HEK293 (cell line): ENCODE results near the gene NMD3.

Source experiments
- OVOL3 ChIP-seq: fragments of 450-650 bp; formaldehyde crosslinking; IDR thresholded peaks from 2 replicates; pipeline ENCODE4 v1.5.1; 2016; ENCODE audit warnings: missing biosample characterization, missing genetic modification characterization
- ZBTB7A ChIP-seq: fragments of 450-650 bp; formaldehyde crosslinking; IDR thresholded peaks from 2 replicates; pipeline ENCODE4 v1.5.1; 2016; ENCODE audit warnings: low read depth, missing biosample characterization, missing genetic modification characterization
- ZNF239 ChIP-seq: fragments of 450-650 bp; formaldehyde crosslinking; IDR thresholded peaks from 2 replicates; pipeline ENCODE4 v1.5.1; 2016; ENCODE audit warnings: missing biosample characterization, missing genetic modification characterization
- ZNF266 ChIP-seq: fragments of 450-650 bp; formaldehyde crosslinking; IDR thresholded peaks from 2 replicates; pipeline ENCODE4 v1.5.1; 2016; ENCODE audit warnings: missing biosample characterization, missing genetic modification characterization, low read depth
- ZNF274 ChIP-seq, 2 experiments: fragments of 200-500 bp in 1 of 2; fragments of 450-650 bp in 1 of 2; sonication (Bioruptor generic) in 1 of 2; formaldehyde crosslinking in 1 of 2; IDR thresholded peaks; 2 replicates each; pipeline versions ENCODE4 v1.5.1 to v1.6.1; 2014 to 2016; ENCODE audit warnings: borderline replicate concordance in 1 of 2, inconsistent platforms in 1 of 2, low read length in 1 of 2, missing biosample characterization in 1 of 2, missing genetic modification characterization in 1 of 2
- ZNF426 ChIP-seq: fragments of 450-650 bp; formaldehyde crosslinking; IDR thresholded peaks from 2 replicates; pipeline ENCODE4 v1.5.1; 2017; ENCODE audit warnings: missing biosample characterization, missing genetic modification characterization, mild to moderate bottlenecking, inconsistent platforms, moderate library complexity
- ZNF48 ChIP-seq: fragments of 450-650 bp; formaldehyde crosslinking; IDR thresholded peaks from 2 replicates; pipeline ENCODE4 v1.5.1; 2016; ENCODE audit warnings: missing biosample characterization, missing genetic modification characterization
- ZNF530 ChIP-seq: fragments of 450-650 bp; formaldehyde crosslinking; IDR thresholded peaks from 2 replicates; pipeline ENCODE4 v1.5.1; 2016; ENCODE audit warnings: low read depth, missing biosample characterization, missing genetic modification characterization
- ZNF623 ChIP-seq: fragments of 450-650 bp; formaldehyde crosslinking; IDR thresholded peaks from 2 replicates; pipeline ENCODE4 v1.5.1; 2016; ENCODE audit warnings: missing biosample characterization, missing genetic modification characterization
- ZXDB ChIP-seq: fragments of 450-650 bp; formaldehyde crosslinking; IDR thresholded peaks from 2 replicates; pipeline ENCODE4 v1.5.1; 2016; ENCODE audit warnings: missing biosample characterization, missing genetic modification characterization
- TF ChIP-seq, protein P1 (sequence below): fragments of 450-650 bp; formaldehyde crosslinking; IDR thresholded peaks from 2 replicates; pipeline ENCODE4 v1.5.1; 2016; ENCODE audit warnings: missing biosample characterization, missing genetic modification characterization
- TF ChIP-seq, protein P2 (sequence below): fragments of 450-650 bp; formaldehyde crosslinking; IDR thresholded peaks from 2 replicates; pipeline ENCODE4 v1.5.1; 2016; ENCODE audit warnings: missing biosample characterization, missing genetic modification characterization

DNA sequence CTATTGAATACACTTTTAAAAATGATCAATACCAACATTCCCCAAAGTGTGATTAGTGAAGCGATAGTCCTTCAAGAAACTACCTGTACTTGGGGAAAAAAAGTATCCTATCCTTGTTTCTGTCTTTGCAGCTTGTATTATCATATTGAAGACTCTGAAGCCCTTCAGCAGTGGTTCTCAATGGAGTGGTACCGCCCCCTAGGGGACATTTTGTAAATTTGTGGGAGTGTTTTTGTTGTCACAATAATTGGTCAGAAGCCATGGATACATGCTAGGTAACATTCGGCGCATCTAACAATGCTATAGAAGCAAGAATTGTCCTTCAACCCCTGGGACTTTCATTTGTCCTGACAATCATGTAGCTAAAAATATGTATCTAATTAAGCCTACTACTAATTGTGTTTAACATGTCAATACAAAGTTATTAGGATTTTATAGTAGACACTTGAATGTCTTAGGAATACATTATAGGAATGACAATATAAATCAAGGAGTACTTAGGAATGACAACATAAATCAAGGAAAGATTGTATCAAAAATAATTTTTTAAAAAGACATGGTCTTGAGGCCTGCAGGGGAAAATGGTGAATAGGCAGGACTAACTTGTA lies 53.7 kb downstream of the NMD3 start:
- TF ChIP-seq, protein P1, sequence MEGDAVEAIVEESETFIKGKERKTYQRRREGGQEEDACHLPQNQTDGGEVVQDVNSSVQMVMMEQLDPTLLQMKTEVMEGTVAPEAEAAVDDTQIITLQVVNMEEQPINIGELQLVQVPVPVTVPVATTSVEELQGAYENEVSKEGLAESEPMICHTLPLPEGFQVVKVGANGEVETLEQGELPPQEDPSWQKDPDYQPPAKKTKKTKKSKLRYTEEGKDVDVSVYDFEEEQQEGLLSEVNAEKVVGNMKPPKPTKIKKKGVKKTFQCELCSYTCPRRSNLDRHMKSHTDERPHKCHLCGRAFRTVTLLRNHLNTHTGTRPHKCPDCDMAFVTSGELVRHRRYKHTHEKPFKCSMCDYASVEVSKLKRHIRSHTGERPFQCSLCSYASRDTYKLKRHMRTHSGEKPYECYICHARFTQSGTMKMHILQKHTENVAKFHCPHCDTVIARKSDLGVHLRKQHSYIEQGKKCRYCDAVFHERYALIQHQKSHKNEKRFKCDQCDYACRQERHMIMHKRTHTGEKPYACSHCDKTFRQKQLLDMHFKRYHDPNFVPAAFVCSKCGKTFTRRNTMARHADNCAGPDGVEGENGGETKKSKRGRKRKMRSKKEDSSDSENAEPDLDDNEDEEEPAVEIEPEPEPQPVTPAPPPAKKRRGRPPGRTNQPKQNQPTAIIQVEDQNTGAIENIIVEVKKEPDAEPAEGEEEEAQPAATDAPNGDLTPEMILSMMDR (tag by site-specific recombination), result no peak
- TF ChIP-seq ZNF426 (tag by site-specific recombination) (no peak), ZNF274 (IDR thresholded peaks at IDR 0.05; ENCODE audit: low read length) (no peak), ZNF274 (tag by site-specific recombination; IDR thresholded peaks at IDR 0.05; ENCODE audit: borderline replicate concordance) (no peak), ZNF530 (no peak), ZNF623 (tag by site-specific recombination) (no peak), ZNF239 (tag by site-specific recombination) (no peak), OVOL3 (no peak), ZXDB (tag by site-specific recombination) (no peak), ZBTB7A (tag by site-specific recombination) (no peak), ZNF48 (no peak), ZNF266 (tag by site-specific recombination) (no peak)
- TF ChIP-seq, protein P2, sequence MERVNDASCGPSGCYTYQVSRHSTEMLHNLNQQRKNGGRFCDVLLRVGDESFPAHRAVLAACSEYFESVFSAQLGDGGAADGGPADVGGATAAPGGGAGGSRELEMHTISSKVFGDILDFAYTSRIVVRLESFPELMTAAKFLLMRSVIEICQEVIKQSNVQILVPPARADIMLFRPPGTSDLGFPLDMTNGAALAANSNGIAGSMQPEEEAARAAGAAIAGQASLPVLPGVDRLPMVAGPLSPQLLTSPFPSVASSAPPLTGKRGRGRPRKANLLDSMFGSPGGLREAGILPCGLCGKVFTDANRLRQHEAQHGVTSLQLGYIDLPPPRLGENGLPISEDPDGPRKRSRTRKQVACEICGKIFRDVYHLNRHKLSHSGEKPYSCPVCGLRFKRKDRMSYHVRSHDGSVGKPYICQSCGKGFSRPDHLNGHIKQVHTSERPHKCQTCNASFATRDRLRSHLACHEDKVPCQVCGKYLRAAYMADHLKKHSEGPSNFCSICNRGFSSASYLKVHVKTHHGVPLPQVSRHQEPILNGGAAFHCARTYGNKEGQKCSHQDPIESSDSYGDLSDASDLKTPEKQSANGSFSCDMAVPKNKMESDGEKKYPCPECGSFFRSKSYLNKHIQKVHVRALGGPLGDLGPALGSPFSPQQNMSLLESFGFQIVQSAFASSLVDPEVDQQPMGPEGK (tag by site-specific recombination), result no peak
